Ishikawa (cell line): Measurements from ENCODE around the gene ZFP1.

ENCODE experiments used
- CEBPB ChIP-seq: IDR thresholded peaks from 2 replicates; pipeline ENCODE4 v1.6.1; 2012
- CREB1 ChIP-seq: IDR thresholded peaks from 2 replicates; pipeline ENCODE4 v1.6.1; 2012; ENCODE audit warnings: low read depth
- EGR1 ChIP-seq: IDR thresholded peaks from 2 replicates; pipeline ENCODE4 v1.6.1; 2012
- EP300 ChIP-seq: IDR thresholded peaks from 2 replicates; pipeline ENCODE4 v1.6.1; 2012; ENCODE audit warnings: borderline replicate concordance
- FOXM1 ChIP-seq: IDR thresholded peaks from 2 replicates; pipeline ENCODE4 v1.6.1; 2012; ENCODE audit warnings: low read depth, borderline replicate concordance
- NFIC ChIP-seq: IDR thresholded peaks from 2 replicates; pipeline ENCODE4 v1.6.1; 2012
- RAD21 ChIP-seq: IDR thresholded peaks from 2 replicates; pipeline ENCODE4 v1.6.1; 2012; ENCODE audit warnings: low read depth
- TAF1 ChIP-seq: IDR thresholded peaks from 2 replicates; pipeline ENCODE4 v1.6.1; 2012; ENCODE audit warnings: low read depth, mild to moderate bottlenecking
- TCF12 ChIP-seq: IDR thresholded peaks from 2 replicates; pipeline ENCODE4 v1.6.1; 2012; ENCODE audit warnings: low read depth
- TEAD4 ChIP-seq: IDR thresholded peaks from 2 replicates; pipeline ENCODE4 v1.6.1; 2012
- YY1 ChIP-seq: IDR thresholded peaks from 2 replicates; pipeline ENCODE4 v1.6.1; 2012; ENCODE audit warnings: low read depth
- ZBTB7A ChIP-seq: IDR thresholded peaks from 2 replicates; pipeline ENCODE4 v1.6.1; 2012; ENCODE audit warnings: low read depth
- TF ChIP-seq, protein P1 (sequence below): IDR thresholded peaks from 2 replicates; pipeline ENCODE4 v1.6.1; 2012
- TF ChIP-seq, protein P2 (sequence below): IDR thresholded peaks from 2 replicates; pipeline ENCODE4 v1.6.1; 2012
- TF ChIP-seq, protein P3 (sequence below): IDR thresholded peaks from 2 replicates; pipeline ENCODE4 v1.6.1; 2012; ENCODE audit warnings: low read depth, mild to moderate bottlenecking

ZFP1 gene

DNA sequence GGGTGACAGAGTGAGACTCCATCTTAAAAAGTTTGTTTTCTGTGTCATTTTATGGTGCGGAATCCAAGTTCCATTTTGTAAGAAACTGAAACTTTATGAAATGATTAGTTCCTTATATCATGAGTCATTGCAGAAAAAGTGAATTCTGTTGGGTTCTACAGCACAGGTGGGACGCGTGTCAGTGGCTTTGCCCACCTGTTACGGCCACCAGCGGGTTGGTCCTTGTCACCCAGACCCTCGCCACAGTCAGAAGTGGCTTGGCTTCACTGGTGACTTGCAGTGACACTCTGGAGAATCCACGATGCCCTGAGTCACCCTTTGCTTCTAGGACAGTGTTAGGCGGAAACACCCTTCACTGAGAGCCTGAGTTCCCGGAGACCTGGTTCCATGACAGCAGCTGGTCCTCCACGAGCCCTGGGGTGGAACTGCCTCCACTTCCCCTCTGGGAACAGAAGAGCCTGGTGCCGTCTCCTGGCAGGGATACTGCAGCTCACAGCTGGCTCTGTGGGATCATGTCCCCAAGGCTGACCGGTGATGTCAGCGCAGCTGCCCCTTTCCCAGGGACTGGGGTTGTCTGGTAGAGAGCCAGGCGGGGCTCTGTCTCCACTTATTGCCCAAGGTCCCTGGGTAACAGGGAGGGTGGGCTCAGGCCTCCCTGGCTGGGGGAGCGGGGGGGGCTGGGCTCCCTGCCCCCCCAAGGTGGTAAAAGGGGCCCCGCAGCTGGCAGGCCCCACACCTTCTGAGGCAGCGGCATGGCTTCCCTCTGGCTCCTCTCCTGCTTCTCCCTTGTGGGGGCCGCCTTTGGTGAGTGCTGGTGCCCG is 70.1 kb downstream of the ZFP1 start, which contains the start of gene CTRB1:
CTRB1 (plus strand) TSS at position 733 of the 821 bp plus-strand sequence; CDS start at position 753, 20 bp downstream.
- TF ChIP-seq EGR1 (no peak), RAD21 (no peak), TAF1 (no peak), CREB1 (no peak), NFIC (no peak), CEBPB (no peak), TEAD4 (no peak), FOXM1 (no peak), TCF12 (no peak)
- TF ChIP-seq, protein P1, sequence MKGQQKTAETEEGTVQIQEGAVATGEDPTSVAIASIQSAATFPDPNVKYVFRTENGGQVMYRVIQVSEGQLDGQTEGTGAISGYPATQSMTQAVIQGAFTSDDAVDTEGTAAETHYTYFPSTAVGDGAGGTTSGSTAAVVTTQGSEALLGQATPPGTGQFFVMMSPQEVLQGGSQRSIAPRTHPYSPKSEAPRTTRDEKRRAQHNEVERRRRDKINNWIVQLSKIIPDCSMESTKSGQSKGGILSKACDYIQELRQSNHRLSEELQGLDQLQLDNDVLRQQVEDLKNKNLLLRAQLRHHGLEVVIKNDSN, result no peak
- TF ChIP-seq, protein P2, sequence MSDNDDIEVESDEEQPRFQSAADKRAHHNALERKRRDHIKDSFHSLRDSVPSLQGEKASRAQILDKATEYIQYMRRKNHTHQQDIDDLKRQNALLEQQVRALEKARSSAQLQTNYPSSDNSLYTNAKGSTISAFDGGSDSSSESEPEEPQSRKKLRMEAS, result no peak
- TF ChIP-seq, protein P3, sequence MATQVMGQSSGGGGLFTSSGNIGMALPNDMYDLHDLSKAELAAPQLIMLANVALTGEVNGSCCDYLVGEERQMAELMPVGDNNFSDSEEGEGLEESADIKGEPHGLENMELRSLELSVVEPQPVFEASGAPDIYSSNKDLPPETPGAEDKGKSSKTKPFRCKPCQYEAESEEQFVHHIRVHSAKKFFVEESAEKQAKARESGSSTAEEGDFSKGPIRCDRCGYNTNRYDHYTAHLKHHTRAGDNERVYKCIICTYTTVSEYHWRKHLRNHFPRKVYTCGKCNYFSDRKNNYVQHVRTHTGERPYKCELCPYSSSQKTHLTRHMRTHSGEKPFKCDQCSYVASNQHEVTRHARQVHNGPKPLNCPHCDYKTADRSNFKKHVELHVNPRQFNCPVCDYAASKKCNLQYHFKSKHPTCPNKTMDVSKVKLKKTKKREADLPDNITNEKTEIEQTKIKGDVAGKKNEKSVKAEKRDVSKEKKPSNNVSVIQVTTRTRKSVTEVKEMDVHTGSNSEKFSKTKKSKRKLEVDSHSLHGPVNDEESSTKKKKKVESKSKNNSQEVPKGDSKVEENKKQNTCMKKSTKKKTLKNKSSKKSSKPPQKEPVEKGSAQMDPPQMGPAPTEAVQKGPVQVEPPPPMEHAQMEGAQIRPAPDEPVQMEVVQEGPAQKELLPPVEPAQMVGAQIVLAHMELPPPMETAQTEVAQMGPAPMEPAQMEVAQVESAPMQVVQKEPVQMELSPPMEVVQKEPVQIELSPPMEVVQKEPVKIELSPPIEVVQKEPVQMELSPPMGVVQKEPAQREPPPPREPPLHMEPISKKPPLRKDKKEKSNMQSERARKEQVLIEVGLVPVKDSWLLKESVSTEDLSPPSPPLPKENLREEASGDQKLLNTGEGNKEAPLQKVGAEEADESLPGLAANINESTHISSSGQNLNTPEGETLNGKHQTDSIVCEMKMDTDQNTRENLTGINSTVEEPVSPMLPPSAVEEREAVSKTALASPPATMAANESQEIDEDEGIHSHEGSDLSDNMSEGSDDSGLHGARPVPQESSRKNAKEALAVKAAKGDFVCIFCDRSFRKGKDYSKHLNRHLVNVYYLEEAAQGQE, result no peak

DNA sequence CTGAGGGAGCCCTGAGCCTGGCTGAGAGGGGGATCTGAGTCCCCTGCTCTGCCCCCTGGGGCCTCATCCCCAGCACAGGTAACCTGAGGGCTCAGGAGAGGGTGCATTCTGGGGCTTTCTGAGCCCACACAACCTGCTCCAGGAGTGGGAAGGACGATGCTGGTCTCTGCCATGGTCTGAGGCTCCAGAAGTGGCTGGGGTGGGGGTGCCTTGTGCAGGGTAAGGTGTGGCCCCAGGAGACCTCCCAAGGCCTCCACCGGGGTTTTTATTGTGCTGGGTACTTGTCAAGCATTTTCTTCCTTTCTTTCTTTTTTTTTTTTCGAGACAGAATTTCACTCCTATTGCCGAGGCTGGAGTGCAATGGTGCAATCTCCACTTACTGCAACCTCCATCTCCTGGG is 70.8 kb downstream of the ZFP1 start:
- TF ChIP-seq, protein P3, result no peak
- TF ChIP-seq YY1, result no peak
- no peak for TF ChIP-seq CEBPB
- TF ChIP-seq, protein P2, result no peak
- TF ChIP-seq EP300, result no peak
- TF ChIP-seq, protein P1, result no peak
- no peak for TF ChIP-seq RAD21

DNA sequence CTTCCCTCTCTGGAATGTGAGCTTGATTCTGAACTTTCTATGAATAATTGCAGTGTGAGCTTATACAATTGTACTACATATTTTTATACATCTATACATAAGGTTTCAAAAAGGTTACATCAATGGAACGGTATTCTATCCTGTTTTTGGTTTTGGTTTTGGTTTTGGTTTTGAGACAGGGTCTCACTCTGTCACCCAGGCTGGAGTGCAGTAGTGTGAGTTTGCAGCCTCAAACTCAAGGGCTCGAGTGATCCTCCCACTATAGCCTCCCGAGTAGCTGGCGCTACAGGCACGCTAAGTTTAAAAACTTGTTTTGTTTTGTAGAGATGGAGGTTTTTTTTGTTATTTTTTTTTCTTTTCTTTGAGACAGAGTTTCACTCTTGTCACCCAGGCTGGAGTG is 71.5 kb downstream of the ZFP1 start:
- TF ChIP-seq FOXM1 (no peak), TEAD4 (no peak), EGR1 (no peak), CREB1 (no peak), YY1 (no peak), NFIC (no peak), EP300 (no peak), ZBTB7A (no peak), TCF12 (no peak), TAF1 (no peak), RAD21 (no peak)
- TF ChIP-seq, protein P3, result no peak
- TF ChIP-seq, protein P2, result no peak
